ENCODE results near the gene IKZF4. TPM values are rescaled to one million over a fixed set of nuclear protein-coding genes. Genes with fewer than 3 reads are reported as not detected.
"Not testable (repeated sequence)": the region's sequence is repeated elsewhere in the genome, so short reads cannot be mapped to it uniquely, and the experiment has no call there.

IKZF4 gene
- polyA plus RNA-seq, 5 donors: 19.7 to 26.1 (median 23.1) TPM

- peak; percentile 91 to 94 for DNase-seq
These were observed 23.9 kb upstream of the IKZF4 start, which contains the start of gene SUOX for GRCh38 chr12:55996715-55997534. Gene SUOX (plus strand): TSS chr12:55997276. CDS start chr12:56002222, 4,946 bp downstream.

- DNase-seq: no peak
These were observed 23.3 kb upstream of the IKZF4 start for GRCh38 chr12:55997535-55997859.

- not testable (repeated sequence) for DNase-seq
These were observed 21.3 kb upstream of the IKZF4 start for GRCh38 chr12:55999522-55999921.

GRCh38 chr12:55999999-56000540 lies 20.8 kb upstream of the IKZF4 start:
- not testable (repeated sequence) for DNase-seq

GRCh38 chr12:56001487-56002100 lies 19.2 kb upstream of the IKZF4 start:
- no peak for DNase-seq

- DNase-seq: not testable (repeated sequence)
These were observed 17.5 kb upstream of the IKZF4 start for GRCh38 chr12:56003376-56003775.

GRCh38 chr12:56004211-56004610 lies 16.6 kb upstream of the IKZF4 start:
- no peak for DNase-seq

- DNase-seq: peak; percentile 58 to 59
These were observed 13.0 kb upstream of the IKZF4 start for GRCh38 chr12:56007564-56008559.

GRCh38 chr12:56010111-56010570 lies 10.7 kb upstream of the IKZF4 start:
- DNase-seq: no peak

GRCh38 chr12:56011509-56012090 lies 9.2 kb upstream of the IKZF4 start:
- DNase-seq: no peak

- no peak for DNase-seq
These were observed 7.4 kb upstream of the IKZF4 start for GRCh38 chr12:56013482-56013881.

- DNase-seq: peak in 1 of 2 donors; percentile 40
These were observed 6.6 kb upstream of the IKZF4 start for GRCh38 chr12:56014205-56014604.

- DNase-seq: no peak
These were observed 3.7 kb upstream of the IKZF4 start for GRCh38 chr12:56017181-56017580.

GRCh38 chr12:56018356-56018755 lies 2.5 kb upstream of the IKZF4 start:
- no peak for DNase-seq

GRCh38 chr12:56021889-56022497 lies 1.1 kb downstream of the IKZF4 start:
- DNase-seq: no peak

- DNase-seq: no peak
These were observed 7.8 kb downstream of the IKZF4 start for GRCh38 chr12:56028511-56029165.

- no peak for DNase-seq
These were observed 8.3 kb downstream of the IKZF4 start for GRCh38 chr12:56029166-56029519.

- DNase-seq: peak in 1 of 2 donors; percentile 63
These were observed 8.9 kb downstream of the IKZF4 start for GRCh38 chr12:56029666-56030293.

GRCh38 chr12:56031987-56032386 lies 11.1 kb downstream of the IKZF4 start:
- no peak for DNase-seq
